ENCODE measurements around the gene SPIB. TPM values are rescaled to one million over a fixed set of nuclear protein-coding genes. Genes with fewer than 3 reads are reported as not detected.

SPIB gene
- total and polyA plus RNA-seq, 11 donors, result 0.10 to 0.53 (median 0.16) TPM; not detected in 8

GRCh38 chr19:50457300-50457699 is 38.6 kb downstream of the SPIB start:
- H3K4me3 ChIP-seq, result no peak overlapping the region
- no peak for TF ChIP-seq CTCF (IDR thresholded peaks at IDR 0.05)
- H3K27me3 ChIP-seq, result peaks cover 3 to 49% (median 19%) of the 10 kb centered on the region in 9 donors
- WGBS, 4 donors, result 75 to 96% (median 86%) methylated on average over 4 to 5 of the region's 5 CpGs
- DNase-seq (no peak), ATAC-seq (no peak)
- intact Hi-C loops (cut with DNase I), result no loop called here
- no peaks in the 10 kb centered on the region for H3K36me3 ChIP-seq
- H3K4me1 ChIP-seq, result no peaks in the 10 kb centered on the region
- H3K27ac ChIP-seq, result no peak overlapping the region
- no peaks in the 10 kb centered on the region for H3K9me3 ChIP-seq

GRCh38 chr19:50458396-50459066 is 39.8 kb downstream of the SPIB start:
- 27 to 50% (median 39%) methylated on average over 16 to 50 of the region's 50 CpGs for WGBS, 4 donors
- H3K4me1 ChIP-seq, result no peaks in the 10 kb centered on the region
- no peak for ATAC-seq
- intact Hi-C loops (cut with DNase I), result no loop called here
- H3K36me3 ChIP-seq, result no peaks in the 10 kb centered on the region
- no peak overlapping the region for H3K27ac ChIP-seq
- H3K9me3 ChIP-seq, result no peaks in the 10 kb centered on the region
- no peak for TF ChIP-seq POLR2A (IDR thresholded peaks at IDR 0.05)
- TF ChIP-seq CTCF (IDR thresholded peaks at IDR 0.05), result no peak
- H3K4me3 ChIP-seq, result no peak overlapping the region
- H3K27me3 ChIP-seq, result peaks cover 3 to 48% (median 19%) of the 10 kb centered on the region in 9 donors
- no peak for DNase-seq

GRCh38 chr19:50459067-50459456 is 40.3 kb downstream of the SPIB start:
- no peak for ATAC-seq
- 58 to 84% (median 65%) methylated on average over 13 to 32 of the region's 32 CpGs for WGBS, 4 donors
- intact Hi-C loops (cut with DNase I), result no loop called here
- peaks cover 3 to 51% (median 19%) of the 10 kb centered on the region in 9 donors for H3K27me3 ChIP-seq
- H3K4me3 ChIP-seq, result no peak overlapping the region
- no peak overlapping the region for H3K27ac ChIP-seq
- no peak for DNase-seq
- no peaks in the 10 kb centered on the region for H3K4me1 ChIP-seq
- no peak for TF ChIP-seq POLR2A (IDR thresholded peaks at IDR 0.05)
- H3K36me3 ChIP-seq, result no peaks in the 10 kb centered on the region
- no peaks in the 10 kb centered on the region for H3K9me3 ChIP-seq

- intact Hi-C loops (cut with DNase I), result loop anchor here in 7 of 10 donors (2.0 to 5.0 kb wide), 3 partner anchors 91 to 103 kb away; partner anchors contain the start of gene NAPSA (in 3 of the 7)
- H3K36me3 ChIP-seq, result no peaks in the 10 kb centered on the region
- TF ChIP-seq POLR2A (IDR thresholded peaks at IDR 0.05) (no peak), CTCF (IDR thresholded peaks at IDR 0.05) (no peak)
- WGBS, 4 donors, result 36 to 82% (median 68%) methylated on average over 1 of the region's 1 CpG
- H3K4me1 ChIP-seq, result no peaks in the 10 kb centered on the region
- H3K9me3 ChIP-seq, result no peaks in the 10 kb centered on the region
- no peak for DNase-seq
- no peak for ATAC-seq
- no peak overlapping the region for H3K4me3 ChIP-seq
- H3K27ac ChIP-seq, result no peak overlapping the region
- H3K27me3 ChIP-seq, result peaks cover 3 to 56% (median 19%) of the 10 kb centered on the region in 9 donors
Observed at GRCh38 chr19:50459638-50460037, 40.9 kb downstream of the SPIB start.

All from heart left ventricle (tissue), 16 donors.